Neural cell (in vitro differentiated cells): ENCODE data around the gene KLHL11. TPM values are rescaled to one million over a fixed set of nuclear protein-coding genes. Genes with fewer than 3 reads are reported as not detected.

Experiments
- H2AFZ ChIP-seq: fragments of 200-600, 300-800 bp; sonication (generic), shearing (Covaris generic); 2 replicates; pipeline ENCODE4 v1.6.0; 2014; ENCODE audit warnings: low read depth, mild to moderate bottlenecking, antibody characterized with exemption, low read length, moderate library complexity
- H3F3A ChIP-seq: fragments of 200-600 bp; shearing (Covaris generic); 2 replicates; pipeline ENCODE4 v1.6.1; 2016; ENCODE audit warnings: mild to moderate bottlenecking, moderate library complexity, mixed read lengths, antibody characterized with exemption, low read length; ENCODE audit not compliant: insufficient read depth, poor library complexity, severe bottlenecking
- H3K27ac ChIP-seq: fragments of 200-600, 300-800 bp; sonication (generic), shearing (Covaris generic); 2 replicates; pipeline ENCODE4 v1.5.1; 2014; ENCODE audit warnings: mild to moderate bottlenecking, low read length, moderate library complexity
- H3K27me3 ChIP-seq: fragments of 300-800, 200-600 bp; sonication (generic), shearing (Covaris generic); 2 replicates; pipeline ENCODE4 v1.6.0; 2014; ENCODE audit warnings: mild to moderate bottlenecking, low read depth, low read length, moderate library complexity; ENCODE audit not compliant: insufficient read depth
- H3K36me3 ChIP-seq: fragments of 300-800, 200-600 bp; sonication (generic), shearing (Covaris generic); 2 replicates; pipeline ENCODE4 v1.5.1; 2014; ENCODE audit warnings: mild to moderate bottlenecking, antibody characterized with exemption, low read length, moderate library complexity; ENCODE audit not compliant: insufficient read depth
- H3K4me2 ChIP-seq: fragments of 300-800, 200-600 bp; sonication (generic), shearing (Covaris generic); 2 replicates; pipeline ENCODE4 v1.6.0; 2014; ENCODE audit warnings: mild to moderate bottlenecking, low read length
- H3K4me3 ChIP-seq: fragments of 300-800, 200-600 bp; sonication (generic), shearing (Covaris generic); 2 replicates; pipeline ENCODE4 v1.5.1; 2014; ENCODE audit warnings: mild to moderate bottlenecking, low read length, moderate library complexity
- H3K79me2 ChIP-seq: fragments of 200-600 bp; shearing (Covaris generic); replicated peaks from 2 replicates; pipeline ENCODE4 v1.6.0; 2014; ENCODE audit warnings: mild to moderate bottlenecking, low read length, moderate library complexity; ENCODE audit not compliant: insufficient read depth
- H3K9ac ChIP-seq: fragments of 300-800, 200-600 bp; sonication (generic), shearing (Covaris generic); 2 replicates; pipeline ENCODE4 v1.6.1; 2016; ENCODE audit warnings: mild to moderate bottlenecking, low read length, mixed read lengths
- H3K9me2 ChIP-seq: fragments of 200-600 bp; shearing (Covaris generic); 2 replicates; pipeline ENCODE4 v1.6.1; 2016; ENCODE audit warnings: mild to moderate bottlenecking, low read length, mixed read lengths; ENCODE audit not compliant: insufficient read depth
- H3K9me3 ChIP-seq: fragments of 200-600, 300-800 bp; sonication (generic), shearing (Covaris generic); 2 replicates; pipeline ENCODE4 v1.6.1; 2016; ENCODE audit warnings: mild to moderate bottlenecking, mixed run types, low read length, moderate library complexity, mixed read lengths
- H4K20me1 ChIP-seq: fragments of 200-600 bp; shearing (Covaris generic); 2 replicates; pipeline ENCODE4 v1.6.1; 2016; ENCODE audit warnings: mild to moderate bottlenecking, mixed run types; ENCODE audit not compliant: insufficient read depth
- CTCF ChIP-seq: fragments of 450-650 bp; IDR thresholded peaks from 2 replicates; pipeline ENCODE4 v1.5.1; 2014; ENCODE audit warnings: antibody characterized with exemption, mild to moderate bottlenecking, moderate library complexity; ENCODE audit not compliant: poor library complexity, severe bottlenecking
- EP300 ChIP-seq: fragments of 450-650 bp; conservative IDR thresholded peaks from 2 replicates; pipeline ENCODE4 v1.6.1; 2014; ENCODE audit warnings: antibody characterized with exemption, mild to moderate bottlenecking, moderate library complexity; ENCODE audit not compliant: poor library complexity, severe bottlenecking
- EZH2 ChIP-seq: fragments of 200-600, 300-800 bp; shearing (Covaris generic), sonication (generic); IDR thresholded peaks from 2 replicates; pipeline ENCODE4 v1.6.1; 2014; ENCODE audit warnings: antibody characterized with exemption, low read length, borderline replicate concordance, mild to moderate bottlenecking; ENCODE audit not compliant: insufficient read depth, poor library complexity, severe bottlenecking
- MXI1 ChIP-seq: fragments of 450-650 bp; conservative IDR thresholded peaks from 2 replicates; pipeline ENCODE4 v1.6.1; 2014; ENCODE audit warnings: antibody characterized with exemption, mild to moderate bottlenecking; ENCODE audit not compliant: poor library complexity, severe bottlenecking
- POLR2AphosphoS5 ChIP-seq: IDR thresholded peaks from 2 replicates; pipeline ENCODE4 v1.6.1; 2012
- RAD21 ChIP-seq: fragments of 450-650 bp; conservative IDR thresholded peaks from 2 replicates; pipeline ENCODE4 v1.6.1; 2014; ENCODE audit warnings: antibody characterized with exemption, mild to moderate bottlenecking, moderate library complexity
- REST ChIP-seq: IDR thresholded peaks from 2 replicates; pipeline ENCODE4 v1.6.1; 2012; ENCODE audit warnings: borderline replicate concordance
- SMC3 ChIP-seq: fragments of 450-650 bp; conservative IDR thresholded peaks from 2 replicates; pipeline ENCODE4 v1.6.1; 2014; ENCODE audit warnings: antibody characterized with exemption, mild to moderate bottlenecking, moderate library complexity; ENCODE audit not compliant: poor library complexity
- TAF1 ChIP-seq: IDR thresholded peaks from 2 replicates; pipeline ENCODE4 v1.6.1; 2012; ENCODE audit warnings: low read depth
- polyA plus RNA-seq: library from polyadenylated mRNA; depleted of rRNA; stranded (reverse); fragments of >200 nt; gene quantifications from 2 replicates; pipeline ENCODE4 v1.2.3, GENCODE V29; 2014

KLHL11 gene
- polyA plus RNA-seq, 1 donor from 2014 or later = 30.3 TPM

GRCh38 chr17:41823580-41823979 is 41.6 kb downstream of the KLHL11 start:
- Histone ChIP-seq H3K4me2 (no peak overlapping the region), H3K9me2 (no peaks in the 10 kb centered on the region), H3K4me3 (no peak overlapping the region), H3K79me2 (no peaks in the 10 kb centered on the region), H3K9ac (no peak overlapping the region), H4K20me1 (no peaks in the 10 kb centered on the region), H3K27ac (no peak overlapping the region), H3F3A (no peaks in the 10 kb centered on the region), H3K36me3 (no peaks in the 10 kb centered on the region), H2AFZ (no peak overlapping the region), H3K27me3 (no peaks in the 10 kb centered on the region), H3K9me3 (no peaks in the 10 kb centered on the region)
- TF ChIP-seq CTCF (no peak), EP300 (no peak), MXI1 (no peak), POLR2AphosphoS5 (no peak), RAD21 (no peak), EZH2 (no peak), TAF1 (no peak), REST (no peak), SMC3 (no peak)

GRCh38 chr17:41823141-41823524 is 42.1 kb downstream of the KLHL11 start:
- TF ChIP-seq EP300 = no peak
- Histone ChIP-seq H4K20me1 (no peaks in the 10 kb centered on the region), H3K9ac (no peak overlapping the region), H3K4me3 (no peak overlapping the region), H3F3A (no peaks in the 10 kb centered on the region), H3K36me3 (no peaks in the 10 kb centered on the region), H3K79me2 (no peaks in the 10 kb centered on the region), H2AFZ (no peak overlapping the region), H3K27me3 (no peaks in the 10 kb centered on the region), H3K9me2 (no peaks in the 10 kb centered on the region), H3K9me3 (no peaks in the 10 kb centered on the region), H3K4me2 (no peak overlapping the region), H3K27ac (no peak overlapping the region)
